T-helper 2 cell treated with Interferon-gamma antibody and Interleukin-4, amounts not matched to agents 100 ng/mL and 5 ng/mL, for 36 hours (primary cell): ENCODE results near the gene ALDH1L1. TPM values are rescaled to one million over a fixed set of nuclear protein-coding genes. Genes with fewer than 3 reads are reported as not detected.

ENCODE experiments used
- intact Hi-C: fragments of 100-400 bp; cut with micrococcal nuclease; formaldehyde crosslinking; loops from one replicate; pipeline ENCODE4 v1.15.1; 2023
- total RNA-seq: library from RNA; stranded (reverse); gene quantifications from 2 replicates; pipeline ENCODE4 v1.2.3, GENCODE V29; 2022

Gene ALDH1L1
- total RNA-seq = not detected in 2 replicates

DNA sequence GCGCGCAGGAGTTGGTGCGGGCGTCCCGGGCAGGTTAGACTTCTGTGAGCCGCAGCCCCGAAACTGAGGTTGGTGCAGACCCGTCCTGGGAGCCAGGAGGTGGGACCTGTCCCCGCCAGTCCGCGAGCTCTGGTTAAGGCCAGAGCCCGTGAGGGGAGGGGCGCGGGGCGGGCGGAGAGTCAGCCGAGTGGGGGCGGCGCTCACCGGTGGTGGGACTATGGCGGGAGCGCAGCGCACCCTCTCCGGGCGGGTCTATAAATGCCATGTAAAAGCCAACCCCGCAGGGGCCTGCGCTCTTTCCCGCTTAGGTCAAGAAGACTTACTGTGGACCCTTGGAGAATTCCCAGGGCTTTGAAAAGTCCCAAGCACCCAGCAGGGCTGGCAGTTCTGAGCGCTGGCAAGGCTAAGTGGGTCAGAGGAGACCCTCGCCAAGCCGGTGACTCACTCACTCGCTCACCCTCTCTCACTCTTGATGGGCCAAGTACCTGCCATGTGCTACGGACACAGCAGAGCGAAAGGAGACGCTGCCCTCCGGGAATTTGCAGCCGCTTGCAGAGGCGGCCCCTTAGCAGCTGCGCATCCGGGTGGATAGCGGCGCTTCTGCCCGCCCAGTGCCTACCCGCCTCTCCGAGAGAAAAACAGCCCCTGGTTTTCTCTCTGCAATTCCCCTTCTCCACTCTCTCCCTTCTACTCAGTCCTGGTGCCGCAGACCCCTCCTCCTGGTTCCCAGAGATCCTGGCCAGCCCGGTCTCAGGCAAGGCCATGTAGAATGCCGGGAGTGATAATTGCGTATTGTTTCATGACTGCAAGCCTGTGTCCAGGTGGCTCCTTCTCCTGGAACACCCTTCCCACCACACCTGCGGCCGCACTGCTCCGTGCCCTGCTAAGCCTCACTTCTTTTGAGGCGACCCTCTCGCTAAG lies at the start of gene ALDH1L1:
Gene ALDH1L1, minus strand, starts transcription at position 110 of the 921 bp plus-strand sequence. CDS start 19,607 bp downstream, outside the sequence.
- intact Hi-C loops = no loop called here

GRCh38 chr3:126226374-126226773 lies 46.0 kb upstream of the ALDH1L1 start:
- intact Hi-C loops = no loop called here

DNA sequence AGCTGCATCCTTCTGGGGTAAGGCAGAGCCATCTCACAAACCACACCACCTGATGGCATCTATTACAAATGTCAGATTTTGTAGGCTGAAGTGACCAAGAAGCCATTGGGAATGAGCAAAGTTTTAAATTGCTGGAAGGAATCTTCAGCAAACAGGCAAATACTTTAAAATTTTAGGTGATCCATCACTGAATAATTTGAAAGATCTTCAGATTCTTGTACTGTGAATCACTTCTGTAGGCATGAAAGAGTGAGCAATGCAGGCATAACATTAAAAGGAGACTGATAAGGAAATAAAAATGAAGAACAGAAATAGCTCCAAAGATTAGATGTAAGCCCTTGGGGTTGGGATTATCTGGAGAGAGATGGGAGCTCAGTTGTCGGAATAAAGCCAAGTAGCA lies 36.0 kb upstream of the ALDH1L1 start:
- intact Hi-C loops = no loop called here

- intact Hi-C loops = no loop called here
Measured at GRCh38 chr3:126213379-126214028, 33.1 kb upstream of the ALDH1L1 start.

DNA sequence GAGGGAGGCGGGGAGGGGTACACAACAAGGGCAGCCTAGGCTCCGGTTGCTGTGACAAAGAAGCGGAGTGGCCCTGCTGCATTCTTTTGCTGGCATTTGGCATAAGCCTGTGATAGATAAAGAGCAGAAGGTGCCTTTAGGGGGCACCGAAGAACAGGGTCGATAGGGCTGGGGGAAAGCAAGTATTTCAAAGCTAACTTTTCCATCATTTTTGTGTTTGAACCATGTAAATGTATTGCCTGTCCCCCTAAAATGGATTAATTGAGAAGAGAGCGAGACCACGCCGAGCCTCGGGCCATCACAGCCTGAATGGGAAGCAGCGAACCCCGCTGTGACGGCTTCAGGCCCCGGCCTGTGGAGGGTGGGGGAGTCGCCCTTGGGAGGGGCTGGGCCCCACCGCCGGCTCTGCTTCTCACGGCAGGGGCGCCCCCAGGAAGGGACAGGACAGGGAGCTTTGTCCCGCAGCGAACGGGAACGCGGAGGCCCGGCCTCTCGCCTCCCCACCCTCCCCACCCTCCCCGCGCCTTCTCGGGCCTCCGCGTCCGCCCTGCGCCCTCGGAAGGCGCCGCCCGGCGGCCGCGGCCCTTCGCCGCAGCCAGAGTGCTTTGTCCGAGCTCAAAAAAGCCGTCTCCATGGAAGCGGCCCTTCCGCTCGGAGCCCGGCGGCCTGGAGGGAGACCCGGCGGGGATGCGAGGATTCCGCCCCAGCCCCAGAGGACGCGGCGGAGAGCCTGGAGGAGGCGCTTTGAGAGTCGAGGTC lies 32.4 kb upstream of the ALDH1L1 start:
- intact Hi-C loops = no loop called here

DNA sequence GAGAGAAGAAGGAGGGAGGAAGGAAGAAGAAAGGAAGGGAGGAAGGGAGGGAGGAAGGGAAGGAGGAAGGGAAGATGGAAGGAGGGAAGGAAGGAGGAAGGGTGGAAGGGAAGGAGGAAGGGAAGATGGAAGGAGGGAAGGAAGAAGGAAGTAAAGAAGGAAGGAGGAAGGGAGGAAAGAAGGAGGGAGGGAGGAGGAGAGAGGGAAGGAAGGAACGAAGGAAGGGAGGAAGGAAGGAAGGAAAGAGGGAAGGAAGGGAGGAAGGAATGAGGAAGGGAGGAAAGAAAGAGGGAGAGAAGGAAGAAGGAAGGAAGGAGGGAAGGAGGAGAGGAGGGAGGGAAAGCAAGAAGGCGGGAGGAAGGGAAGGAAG lies 31.8 kb upstream of the ALDH1L1 start:
- intact Hi-C loops = no loop called here

DNA sequence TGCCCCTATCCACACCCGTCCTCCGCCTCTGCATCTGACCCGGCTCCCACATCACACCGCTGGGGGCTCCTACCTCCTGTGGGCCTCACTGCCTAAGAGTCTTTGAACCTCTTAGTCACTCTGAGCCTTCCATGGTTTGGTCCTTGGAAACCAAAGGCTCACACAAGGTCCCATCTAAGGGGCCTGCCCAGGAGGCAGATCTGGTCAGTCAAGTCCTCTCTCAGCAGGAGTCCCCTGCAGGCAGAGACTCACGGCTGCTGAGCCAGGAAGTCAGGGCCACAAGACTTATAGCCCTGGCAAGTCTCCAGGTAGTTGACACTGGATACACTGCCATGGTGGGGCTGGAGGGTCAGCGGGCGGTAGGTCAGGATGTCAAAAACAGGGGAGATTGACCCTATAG lies 31.2 kb upstream of the ALDH1L1 start:
- intact Hi-C loops = no loop called here

- intact Hi-C loops = no loop called here
Measured at GRCh38 chr3:126210606-126211005, 30.2 kb upstream of the ALDH1L1 start.

DNA sequence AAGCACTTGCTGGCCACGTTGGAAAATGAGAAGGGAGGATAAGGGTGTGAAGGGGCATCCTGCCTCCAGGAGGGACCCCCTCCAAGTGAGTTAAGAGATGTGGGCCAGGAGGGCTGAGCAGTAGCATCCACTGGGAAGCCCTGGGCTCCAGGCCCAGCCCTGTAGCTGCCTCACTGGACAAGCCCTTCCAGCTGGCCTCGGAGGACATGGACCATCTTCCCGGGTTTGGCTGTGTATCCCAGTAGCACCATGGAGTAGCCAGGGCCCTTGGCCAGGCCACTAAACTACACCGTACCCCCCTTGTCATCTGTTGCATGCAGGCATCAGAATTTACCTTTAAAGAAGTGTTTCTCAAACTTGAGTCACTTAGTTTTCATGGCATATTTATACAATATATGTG lies 29.4 kb upstream of the ALDH1L1 start:
- intact Hi-C loops = no loop called here

DNA sequence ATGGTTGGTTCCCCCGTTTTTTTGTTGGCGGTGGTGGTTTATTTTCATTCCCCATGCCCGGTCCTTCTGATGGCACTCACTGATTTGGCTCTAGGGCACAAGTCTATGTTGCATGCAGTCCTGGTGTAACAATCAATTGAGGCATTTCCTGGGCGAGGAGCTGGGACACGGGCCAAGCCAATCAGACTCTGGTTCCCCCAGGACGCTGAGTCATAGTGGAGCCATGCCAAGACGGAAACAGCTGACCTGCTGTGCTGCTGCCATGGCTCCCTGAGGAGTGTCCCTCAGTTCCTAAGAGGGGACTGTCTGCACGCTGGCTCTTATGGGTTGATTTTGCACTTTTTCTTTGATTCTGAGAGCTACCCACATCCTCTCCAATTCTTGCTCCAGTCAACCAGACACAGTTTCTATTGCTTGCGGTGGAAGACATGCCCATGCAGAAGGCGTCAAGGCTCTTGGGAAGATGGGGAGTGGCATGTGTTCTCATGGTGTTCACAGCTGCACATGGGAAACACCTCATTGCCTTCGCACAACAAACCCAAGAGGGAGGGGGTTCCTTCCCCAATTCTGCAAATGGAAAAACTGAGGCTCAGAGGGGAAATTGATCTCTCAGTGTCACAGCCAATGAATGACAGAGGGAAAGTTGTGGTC lies 28.3 kb upstream of the ALDH1L1 start:
- intact Hi-C loops = no loop called here

GRCh38 chr3:126208182-126208581 lies 27.8 kb upstream of the ALDH1L1 start:
- intact Hi-C loops = no loop called here

DNA sequence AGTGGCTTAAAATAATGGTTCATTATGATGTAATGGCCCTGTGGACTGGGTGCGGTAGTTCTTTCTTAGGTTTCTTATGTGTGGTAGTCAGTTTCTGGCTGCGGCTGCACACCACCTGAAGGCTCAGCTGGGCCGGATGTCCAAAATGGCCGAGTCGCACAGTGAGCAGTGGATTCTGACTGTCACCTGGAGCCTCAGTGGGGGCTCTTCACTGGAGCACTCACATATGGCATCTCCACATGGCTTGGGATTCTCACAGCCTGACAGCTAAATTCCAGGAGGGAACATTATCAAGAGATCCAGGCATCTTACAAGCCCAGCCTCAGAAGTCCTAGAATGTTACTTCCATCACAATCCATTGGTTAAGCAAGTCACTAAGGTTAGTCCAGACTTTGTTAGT lies 26.8 kb upstream of the ALDH1L1 start:
- intact Hi-C loops = no loop called here

GRCh38 chr3:126205717-126206655 lies 25.6 kb upstream of the ALDH1L1 start:
- intact Hi-C loops = no loop called here

DNA sequence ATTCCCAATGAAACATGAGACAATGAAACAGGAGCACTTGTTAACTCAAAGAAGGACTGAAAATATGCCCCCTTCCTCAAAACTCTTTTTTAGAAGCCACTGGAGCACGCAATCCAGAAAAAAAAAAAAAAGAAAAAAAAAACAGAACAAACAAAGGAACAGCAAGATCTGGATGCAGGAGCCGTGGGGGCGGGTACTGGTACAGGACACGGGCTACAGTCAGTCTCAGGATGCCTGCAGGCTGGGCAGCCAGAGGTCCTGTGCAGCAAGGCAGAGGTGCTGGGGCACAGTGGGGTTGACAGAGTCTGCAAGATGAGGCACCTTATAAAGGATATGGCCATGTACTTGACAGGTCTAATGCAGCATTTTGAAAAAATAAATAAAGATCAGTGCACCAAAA lies 22.3 kb upstream of the ALDH1L1 start:
- intact Hi-C loops = no loop called here

DNA sequence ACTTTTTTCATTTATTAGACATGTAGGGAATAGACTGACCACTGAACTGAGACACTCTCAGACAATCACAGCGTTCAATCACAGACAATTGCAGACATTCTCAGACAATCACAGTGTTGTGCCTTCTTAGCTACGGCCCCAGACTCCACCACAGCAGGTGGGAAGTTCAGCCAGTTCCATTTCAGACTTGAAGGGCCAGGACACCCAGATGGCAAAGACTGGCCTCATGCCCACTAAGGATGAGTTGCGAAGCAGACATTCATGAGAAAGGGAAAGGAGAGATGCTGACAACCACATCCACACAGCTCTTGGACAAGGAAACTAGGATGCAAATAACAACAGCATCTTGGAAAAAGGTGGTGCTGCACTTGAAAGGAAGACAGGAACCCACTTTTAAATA lies 21.9 kb upstream of the ALDH1L1 start:
- intact Hi-C loops = no loop called here

GRCh38 chr3:126201168-126201567 lies 20.8 kb upstream of the ALDH1L1 start:
- intact Hi-C loops = no loop called here

GRCh38 chr3:126200534-126200933 lies 20.1 kb upstream of the ALDH1L1 start:
- intact Hi-C loops = no loop called here

DNA sequence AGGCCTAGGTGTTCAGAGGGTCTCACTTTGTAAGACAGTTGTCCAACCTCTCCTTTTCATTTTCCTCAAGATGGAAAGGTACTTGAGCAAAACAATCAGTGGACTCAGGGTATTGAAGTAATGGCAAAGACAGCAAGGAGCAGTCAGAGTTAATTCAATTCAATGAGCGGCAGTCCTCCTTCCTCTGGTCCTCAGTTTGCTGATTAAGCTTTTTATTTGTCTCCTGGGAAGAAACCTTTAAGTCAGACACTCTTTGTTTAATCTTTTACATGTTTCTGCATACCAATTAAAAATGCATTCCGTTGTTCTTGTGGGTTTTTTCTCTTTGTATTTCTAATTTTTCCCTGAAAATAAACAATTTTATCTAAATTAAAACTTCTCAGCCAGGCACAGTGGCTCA lies 18.9 kb upstream of the ALDH1L1 start:
- intact Hi-C loops = no loop called here

GRCh38 chr3:126197854-126198584 lies 17.6 kb upstream of the ALDH1L1 start:
- intact Hi-C loops = no loop called here

GRCh38 chr3:126197343-126197742 lies 17.0 kb upstream of the ALDH1L1 start:
- intact Hi-C loops = no loop called here
